ENCODE measurements around the gene S100A10. TPM values are rescaled to one million over a fixed set of nuclear protein-coding genes. Genes with fewer than 3 reads are reported as not detected.
A peak's percentile ranks its signal among the peaks of the same experiment; 100 is the strongest.

The S100A10 gene
- total RNA-seq, 2 donors from 2014 or later: 40.7 to 105 TPM

- Histone ChIP-seq H3K27me3 (no peaks in the 10 kb centered on the region), H3K4me1 (peaks cover 28% of the 10 kb centered on the region), H3K36me3 (replicated peaks in 1 of 2; ENCODE audit: insufficient read depth in 1 of 2, low read depth in 2 of 2) (no peaks in the 10 kb centered on the region), H3K4me3 (no peak overlapping the region), H3K9me3 (no peaks in the 10 kb centered on the region), H3K27ac (no peak overlapping the region)
- no peak for TF ChIP-seq POLR2A (IDR thresholded peaks at IDR 0.05)
- no peak for TF ChIP-seq CTCF (IDR thresholded peaks at IDR 0.05)
- no peak for ATAC-seq
- DNase-seq: no peak
- intact Hi-C loops (cut with DNase I): no loop called here
- WGBS, 2 donors: 38 to 41% methylated on average over 2 of the region's 2 CpGs
These were observed 30.4 kb downstream of the S100A10 start for GRCh38 chr1:151963288-151963687.

- intact Hi-C loops (cut with DNase I): no loop called here
- TF ChIP-seq CTCF (IDR thresholded peaks at IDR 0.05): no peak
- no peak for TF ChIP-seq POLR2A (IDR thresholded peaks at IDR 0.05)
- H3K36me3 ChIP-seq (replicated peaks in 1 of 2; ENCODE audit: insufficient read depth in 1 of 2, low read depth in 2 of 2): no peaks in the 10 kb centered on the region
- 36 to 39% methylated on average over 4 of the region's 4 CpGs for WGBS, 2 donors
- ATAC-seq (peak; percentile 18), DNase-seq (no peak)
- H3K4me1 ChIP-seq: peaks cover 24% of the 10 kb centered on the region
- H3K27ac ChIP-seq: peak overlapping the region in 3 of 4 donors; percentile 38 to 65 (median 62)
- H3K4me3 ChIP-seq: no peak overlapping the region
- H3K27me3 ChIP-seq: no peaks in the 10 kb centered on the region
- no peaks in the 10 kb centered on the region for H3K9me3 ChIP-seq
These were observed 31.8 kb downstream of the S100A10 start for GRCh38 chr1:151961833-151962232.

GRCh38 chr1:151960780-151961513 is 32.7 kb downstream of the S100A10 start:
- intact Hi-C loops (cut with DNase I): no loop called here
- H3K4me1 ChIP-seq: peaks cover 24% of the 10 kb centered on the region
- TF ChIP-seq POLR2A (IDR thresholded peaks at IDR 0.05) (no peak), CTCF (IDR thresholded peaks at IDR 0.05) (no peak)
- no peak overlapping the region for H3K4me3 ChIP-seq
- no peaks in the 10 kb centered on the region for H3K36me3 ChIP-seq (replicated peaks in 1 of 2; ENCODE audit: insufficient read depth in 1 of 2, low read depth in 2 of 2)
- DNase-seq (no peak), ATAC-seq (peak; percentile 62)
- peak overlapping the region in 3 of 4 donors; percentile 38 to 65 (median 62) for H3K27ac ChIP-seq
- WGBS, 2 donors: 19 to 27% methylated on average over 2 of the region's 2 CpGs
- H3K27me3 ChIP-seq: no peaks in the 10 kb centered on the region
- no peaks in the 10 kb centered on the region for H3K9me3 ChIP-seq

GRCh38 chr1:151958959-151959358 is 34.7 kb downstream of the S100A10 start:
- intact Hi-C loops (cut with DNase I): no loop called here
- TF ChIP-seq CTCF (IDR thresholded peaks at IDR 0.05): no peak
- TF ChIP-seq POLR2A (IDR thresholded peaks at IDR 0.05): no peak
- peaks cover 24% of the 10 kb centered on the region for H3K4me1 ChIP-seq
- no peak overlapping the region for H3K4me3 ChIP-seq
- 76 to 89% methylated on average over 2 of the region's 2 CpGs for WGBS, 2 donors
- no peaks in the 10 kb centered on the region for H3K27me3 ChIP-seq
- no peak overlapping the region for H3K27ac ChIP-seq
- ATAC-seq (no peak), DNase-seq (no peak)
- H3K9me3 ChIP-seq: no peaks in the 10 kb centered on the region
- H3K36me3 ChIP-seq (replicated peaks in 1 of 2; ENCODE audit: insufficient read depth in 1 of 2, low read depth in 2 of 2): no peaks in the 10 kb centered on the region

- H3K4me1 ChIP-seq: peaks cover 21% of the 10 kb centered on the region
- intact Hi-C loops (cut with DNase I): no loop called here
- WGBS, 2 donors: 55 to 71% methylated on average over 3 of the region's 3 CpGs
- DNase-seq: no peak
- no peak overlapping the region for H3K4me3 ChIP-seq
- H3K27me3 ChIP-seq: no peaks in the 10 kb centered on the region
- no peak for ATAC-seq
- TF ChIP-seq POLR2A (IDR thresholded peaks at IDR 0.05) (no peak), CTCF (IDR thresholded peaks at IDR 0.05) (no peak)
- H3K9me3 ChIP-seq: no peaks in the 10 kb centered on the region
- H3K36me3 ChIP-seq (replicated peaks in 1 of 2; ENCODE audit: insufficient read depth in 1 of 2, low read depth in 2 of 2): no peaks in the 10 kb centered on the region
- H3K27ac ChIP-seq: no peak overlapping the region
These were observed 36.6 kb downstream of the S100A10 start for GRCh38 chr1:151956957-151957497.

Data from body of pancreas (tissue), 4 donors.